Measurements from ENCODE around the gene TAOK1.

TAOK1 gene

DNA sequence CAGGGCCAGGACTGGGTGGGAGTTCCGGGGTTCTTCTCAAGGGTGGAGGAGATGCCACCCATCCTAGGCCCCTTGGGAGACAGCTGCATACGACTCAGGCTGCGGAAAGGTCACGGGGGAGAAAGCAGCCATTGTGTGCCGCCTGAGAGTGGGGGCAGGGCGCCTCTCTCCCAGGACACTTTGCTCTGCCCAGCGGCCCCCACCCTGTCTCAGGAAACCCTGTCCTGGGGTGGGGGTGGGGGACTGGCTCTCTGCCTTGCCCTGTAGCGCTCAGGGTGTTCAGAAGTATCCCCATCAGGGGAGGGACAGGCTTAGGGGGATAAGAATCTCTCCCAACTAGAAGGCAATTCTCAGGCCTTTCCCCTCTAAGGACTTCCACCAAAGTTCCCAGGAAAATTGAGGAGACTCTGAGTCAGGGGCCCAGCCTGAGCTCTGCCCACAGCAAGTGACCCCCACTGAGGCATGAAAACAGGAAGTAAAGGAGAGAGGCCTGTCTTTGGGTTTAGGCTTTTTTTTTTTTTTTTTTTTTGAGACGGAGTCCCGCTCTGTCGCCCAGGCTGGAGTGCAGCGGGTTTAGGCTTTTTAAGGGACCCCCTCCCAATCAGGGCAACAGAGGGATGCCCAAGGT, 194.4 kb downstream of the TAOK1 start:
- DNase-seq: no peak

GRCh38 chr17:29585080-29585751, 195.1 kb downstream of the TAOK1 start:
- DNase-seq: no peak

GRCh38 chr17:29586676-29587469, 196.7 kb downstream of the TAOK1 start:
- no peak for DNase-seq

GRCh38 chr17:29587591-29587990, 197.4 kb downstream of the TAOK1 start:
- DNase-seq: no peak

DNA sequence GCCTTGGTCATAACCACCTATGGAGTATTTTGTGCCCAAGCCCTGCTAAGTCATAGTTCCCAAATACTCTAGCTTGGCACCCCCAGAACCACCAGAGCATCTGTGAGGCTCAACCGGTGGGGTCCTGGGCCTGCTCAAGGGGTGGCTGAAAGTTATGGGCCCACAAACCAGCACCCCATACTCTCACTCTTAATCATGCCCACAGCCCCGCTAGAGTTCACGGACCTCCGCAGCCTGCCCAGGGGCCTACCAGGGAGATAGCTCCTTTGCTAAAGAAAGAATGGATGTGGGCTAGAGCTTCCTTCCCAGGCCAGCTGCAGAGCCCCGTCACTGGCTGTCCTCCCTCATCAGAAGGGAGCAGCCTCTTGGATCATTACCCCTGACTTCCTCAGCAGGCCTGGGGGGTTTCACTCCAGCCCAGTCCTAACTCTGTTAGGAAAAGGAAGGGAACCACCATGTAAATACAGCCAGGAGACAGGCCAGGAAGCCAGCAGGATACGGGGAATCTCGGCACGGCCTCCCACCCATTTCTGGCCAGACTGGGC, 197.9 kb downstream of the TAOK1 start:
- DNase-seq: no peak

DNA sequence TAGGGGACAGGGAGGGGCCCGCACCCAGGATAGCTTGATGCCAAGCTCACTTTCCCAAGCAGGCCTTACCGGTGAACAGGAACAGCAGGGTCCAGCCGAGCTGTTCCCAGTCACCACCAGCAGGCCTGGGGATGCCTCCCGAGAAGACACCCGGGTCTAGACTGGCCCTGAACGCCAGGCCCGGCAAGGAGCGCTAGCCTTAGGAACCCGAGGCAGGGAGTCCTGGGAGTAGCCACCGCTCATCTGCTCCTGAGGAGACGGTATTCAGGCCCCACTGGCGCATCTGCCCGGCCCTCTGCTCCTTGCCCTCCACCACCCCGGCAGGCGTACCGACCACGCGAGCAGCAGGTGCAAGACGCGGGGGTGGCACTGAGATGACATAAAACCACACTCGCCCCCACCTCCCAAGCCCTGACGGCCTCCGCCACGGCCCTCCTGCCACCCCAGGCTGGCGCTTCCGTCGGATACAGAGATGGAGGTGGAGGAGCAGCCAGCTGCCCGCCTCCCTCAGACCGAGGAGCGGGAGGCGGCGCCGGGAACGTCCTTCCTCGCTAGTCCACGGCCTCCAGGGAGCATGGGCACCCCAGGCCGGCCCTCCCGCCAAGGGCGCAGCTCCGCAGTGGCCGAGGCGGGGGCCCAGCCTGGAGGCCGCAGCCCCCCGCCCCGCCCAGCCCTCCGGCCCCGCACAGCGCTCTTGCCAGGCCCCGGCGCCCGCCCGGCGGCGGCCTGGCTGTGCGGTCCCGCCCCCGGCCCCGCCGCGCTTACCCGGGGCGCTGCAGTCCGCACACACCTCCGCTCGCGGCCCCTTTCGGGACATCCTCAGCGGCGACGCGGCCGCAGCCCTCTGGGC, 198.6 kb downstream of the TAOK1 start:
- DNase-seq: no peak

DNA sequence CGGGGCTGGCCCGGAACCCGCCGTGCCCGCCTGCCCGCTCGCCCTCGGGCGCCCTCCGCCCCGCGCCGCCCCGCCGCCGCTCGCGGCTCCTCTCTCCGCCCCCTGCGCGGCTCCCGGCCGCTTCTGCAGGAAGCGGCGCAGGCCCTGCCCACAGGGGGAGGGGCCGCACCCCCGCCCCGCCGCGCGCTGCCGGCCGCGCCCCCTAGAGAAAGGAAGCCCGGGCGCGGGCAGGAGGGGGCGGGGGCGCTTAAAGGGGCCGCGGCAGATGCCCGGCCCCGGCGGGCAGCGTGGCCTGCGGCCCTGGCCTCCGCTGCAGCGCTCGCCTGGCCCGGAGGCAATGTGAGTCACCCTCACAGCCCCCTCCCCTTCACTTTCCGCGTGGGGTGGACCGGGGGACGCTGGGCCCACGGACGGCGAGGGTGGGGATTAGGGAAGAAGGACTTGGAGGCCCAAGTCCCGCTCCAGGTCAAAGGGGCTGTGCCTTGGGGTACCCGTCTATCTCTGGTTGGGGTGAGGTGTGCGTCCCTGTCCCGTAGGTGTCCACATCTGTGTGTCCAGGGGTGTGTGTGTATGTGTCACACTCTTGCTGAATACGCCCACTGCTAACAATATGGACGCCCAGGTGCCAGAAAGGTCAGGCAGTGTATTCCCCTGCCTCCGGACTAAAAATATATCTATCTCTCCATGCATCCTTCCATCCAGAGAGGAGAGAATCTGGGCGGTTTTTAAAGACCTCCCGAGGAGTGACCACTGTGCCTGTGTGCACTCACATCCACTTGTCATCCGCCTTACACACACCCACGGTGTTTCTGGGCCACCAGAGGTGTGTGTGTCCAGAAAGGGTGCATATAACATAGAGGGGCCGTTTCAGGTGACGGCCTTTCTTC, 199.6 kb downstream of the TAOK1 start, which contains the start of gene GIT1:
Gene GIT1, minus strand, starts transcription at position 125 of the 887 bp plus-strand sequence. CDS start 270 bp downstream, outside the sequence.
- peak; percentile 76 for DNase-seq

DNA sequence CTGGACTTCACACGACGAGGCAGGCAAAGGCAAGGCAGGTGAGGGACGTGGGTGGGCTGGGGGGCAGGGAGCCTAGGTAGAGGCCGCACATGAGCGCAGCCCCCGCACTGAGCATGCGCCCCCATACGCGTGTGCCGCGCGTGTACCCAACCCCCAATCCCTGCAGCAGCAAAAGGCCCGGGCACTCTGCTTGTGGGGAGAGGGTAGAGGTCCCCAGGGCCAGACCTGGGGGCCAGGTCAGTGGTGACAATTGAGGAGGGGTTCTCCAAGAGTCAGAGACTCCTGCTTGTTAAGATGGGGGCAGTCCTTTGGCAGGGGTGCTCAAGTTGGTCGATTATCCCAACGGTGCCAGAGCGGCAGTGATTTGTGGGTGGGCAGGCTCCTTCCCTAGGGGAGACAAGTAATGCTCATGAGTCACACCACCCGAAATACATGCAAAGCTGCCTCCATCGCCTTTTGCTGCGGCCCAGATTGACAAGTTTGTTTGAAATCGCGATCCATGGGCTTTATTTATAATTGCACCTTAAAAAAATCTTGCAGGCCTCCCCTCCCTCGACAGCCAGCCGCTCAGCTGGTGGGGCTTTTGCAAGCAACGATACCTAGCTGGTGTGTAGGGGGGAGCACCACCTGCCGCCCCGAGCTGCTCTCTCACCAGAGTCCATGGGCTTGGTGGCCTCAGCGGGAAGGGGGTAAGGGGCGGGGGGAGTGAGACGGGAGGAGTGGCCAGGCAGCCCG, 200.4 kb downstream of the TAOK1 start:
- no peak for DNase-seq

- DNase-seq: no peak
Measured at GRCh38 chr17:29591146-29591736, 201.1 kb downstream of the TAOK1 start.

DNA sequence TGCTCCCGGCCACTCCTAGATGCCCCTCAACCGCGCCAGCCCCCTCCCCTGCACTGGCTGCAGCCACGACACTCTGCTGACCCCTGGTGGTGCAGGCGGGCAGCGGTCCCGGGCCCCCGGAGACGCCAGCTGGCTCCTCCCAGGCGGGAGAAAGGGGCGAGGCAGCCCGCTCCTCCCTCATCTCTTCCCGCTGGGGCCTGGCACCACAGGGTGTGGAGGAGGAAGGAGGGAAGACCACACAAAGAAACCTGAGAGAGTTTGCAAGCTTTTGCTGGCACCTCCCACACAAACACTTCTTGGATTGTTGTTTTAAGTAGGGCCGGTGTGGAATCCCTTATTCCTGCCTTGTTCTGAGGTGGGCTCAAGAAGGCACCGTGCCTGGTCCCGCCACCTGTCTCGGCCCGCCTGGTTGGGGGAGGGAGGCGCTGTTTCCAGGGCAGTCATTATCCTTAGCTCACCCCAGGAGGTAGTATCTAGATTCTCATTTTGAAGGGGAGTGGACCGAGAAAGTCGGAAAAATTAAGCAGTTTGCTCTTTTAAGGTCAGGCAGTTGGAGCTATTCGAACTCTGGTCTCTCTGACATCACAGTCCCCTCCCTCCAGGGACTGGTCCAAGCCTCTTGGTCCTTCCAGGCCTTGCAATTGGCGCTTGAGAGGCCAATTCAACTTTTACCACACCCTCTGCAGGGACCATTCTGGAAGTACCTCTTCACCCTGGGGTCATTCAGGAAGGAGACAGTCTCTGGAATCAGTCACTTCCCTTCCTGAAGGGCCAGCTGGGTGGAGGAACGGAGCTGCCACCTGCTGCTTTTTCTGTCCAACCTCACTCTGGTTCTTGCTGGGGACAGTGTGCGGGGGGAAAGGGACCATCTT, 201.8 kb downstream of the TAOK1 start:
- peak; percentile 74 for DNase-seq

- DNase-seq: no peak
Measured at GRCh38 chr17:29592850-29593551, 202.8 kb downstream of the TAOK1 start, which contains the start of gene ANKRD13B. Gene ANKRD13B, plus strand, starts transcription at chr17:29593132. Its CDS starts 490 bp downstream, at chr17:29593622.

- DNase-seq: no peak
Measured at GRCh38 chr17:29593591-29594518, 203.7 kb downstream of the TAOK1 start.

DNA sequence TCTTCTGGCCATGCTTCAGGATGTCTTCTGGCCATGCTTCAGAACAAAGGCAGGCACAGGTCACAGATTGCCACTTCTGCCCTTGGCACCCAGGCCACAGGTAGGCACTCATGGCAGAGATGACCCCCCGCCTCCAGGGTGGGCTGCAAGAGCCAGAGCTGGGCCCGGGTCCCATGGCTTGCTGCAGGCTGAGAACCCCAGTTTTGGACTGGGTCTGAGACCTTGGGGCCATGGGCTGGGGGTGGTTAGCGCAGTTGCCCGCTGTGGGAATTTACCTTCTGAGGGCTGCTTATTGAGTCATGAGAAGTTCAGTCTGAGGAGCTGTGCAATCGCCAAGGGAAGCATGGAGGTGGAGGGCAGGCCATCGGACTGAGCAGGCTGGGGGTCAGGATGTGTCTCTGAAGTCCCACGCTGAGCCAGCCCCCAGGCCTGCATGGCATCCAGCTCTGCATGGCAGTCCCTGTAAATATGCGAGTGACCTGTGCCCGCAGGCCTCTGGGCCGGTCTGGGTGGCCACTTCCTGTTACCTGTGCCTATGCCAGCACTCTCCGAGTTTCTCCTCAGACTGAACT, 204.4 kb downstream of the TAOK1 start:
- no peak for DNase-seq

DNA sequence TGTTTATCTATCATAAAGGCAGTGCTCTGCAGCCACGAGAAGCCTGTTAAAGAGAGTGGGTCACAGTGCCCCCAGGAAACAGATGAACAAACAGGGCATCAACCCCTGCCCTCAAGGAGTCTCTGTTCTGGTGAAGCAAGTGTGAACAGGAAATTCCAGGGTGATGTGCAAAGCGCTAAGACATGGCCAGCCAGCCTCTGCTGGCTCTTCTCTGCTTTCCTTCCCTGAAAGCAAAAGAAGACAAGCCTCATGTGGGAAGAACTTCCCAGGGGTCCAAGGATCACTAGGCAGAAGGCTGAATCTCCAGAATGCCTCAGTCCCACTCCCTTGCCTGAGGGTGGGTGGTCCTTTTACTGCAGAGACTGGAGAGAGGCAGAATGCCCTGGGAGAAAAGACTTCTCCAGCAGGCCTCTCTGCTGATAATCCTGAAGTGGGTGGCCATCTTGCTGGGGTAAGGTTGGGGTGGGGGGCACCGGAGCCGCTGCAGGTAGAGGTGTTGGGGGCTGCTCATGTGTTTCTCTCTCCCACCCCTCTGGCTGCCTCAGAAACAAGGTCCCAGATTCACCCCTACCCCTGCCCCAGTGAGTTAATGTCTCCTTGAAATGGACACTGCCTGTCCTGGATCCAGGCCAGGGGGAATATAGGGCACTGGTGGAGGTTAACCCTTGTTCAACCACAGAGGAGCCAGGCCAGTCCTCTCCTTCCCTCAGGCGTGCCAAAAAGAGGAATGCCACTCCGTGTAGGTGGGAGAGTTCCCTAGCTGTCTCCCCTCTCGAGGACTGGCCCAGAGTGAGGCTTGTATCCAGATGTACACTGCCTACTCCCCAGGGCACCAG, 205.2 kb downstream of the TAOK1 start:
- no peak for DNase-seq

DNA sequence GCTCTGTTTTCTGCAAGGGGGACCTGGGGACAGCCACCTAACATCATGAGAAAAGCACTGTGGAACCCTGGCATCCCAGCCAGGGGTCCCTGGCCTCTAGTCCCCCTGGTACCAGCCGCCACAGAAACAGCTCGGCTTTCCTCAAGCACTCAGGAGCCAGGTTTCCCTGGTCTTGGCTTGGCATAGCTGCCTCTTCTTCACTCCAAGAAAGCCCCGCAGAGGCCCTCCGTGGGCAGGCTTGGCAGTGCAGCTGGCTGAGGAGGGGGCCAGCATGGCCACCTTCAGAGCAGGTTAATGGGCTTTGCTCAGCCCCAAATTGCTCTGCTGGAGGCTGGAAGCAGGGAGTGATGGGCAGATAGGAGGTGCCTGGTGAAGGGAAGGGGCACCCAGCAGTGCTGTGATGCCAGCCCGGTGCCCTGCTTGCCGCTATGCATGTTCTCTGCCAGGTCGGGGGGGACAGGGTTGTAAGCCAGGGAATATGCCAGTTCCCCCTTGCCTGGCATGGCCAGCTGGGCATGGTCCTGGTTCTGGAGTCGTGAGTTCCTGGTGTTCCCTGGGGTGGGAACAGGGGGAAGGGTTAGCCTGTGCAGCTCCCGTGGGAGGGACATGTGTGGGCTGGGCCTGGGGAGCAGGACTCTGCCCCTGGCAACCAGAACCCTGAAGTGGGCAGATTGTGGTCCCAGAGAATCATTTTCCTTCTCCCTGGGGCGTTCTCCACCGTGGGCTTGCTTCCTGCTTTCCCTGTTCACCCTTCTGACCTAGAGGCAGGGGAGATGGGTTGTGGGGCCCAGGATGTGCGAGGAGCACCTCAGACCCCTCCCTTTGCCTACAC, 206.0 kb downstream of the TAOK1 start:
- DNase-seq: no peak
